Activated naive CD8-positive, alpha-beta T cell (primary cell): ENCODE measurements around the gene ABHD11.
A peak's percentile ranks its signal among the peaks of the same experiment; 100 is the strongest.
"Not testable (repeated sequence)": the region's sequence is repeated elsewhere in the genome, so short reads cannot be mapped to it uniquely, and the experiment has no call there.

Experiments used
- H3K27ac Mint-ChIP-seq: one replicate; pipeline ENCODE4 v1.8.0; 2021; ENCODE audit warnings: mixed read lengths
- H3K27me3 Mint-ChIP-seq: one replicate; pipeline ENCODE4 v1.8.0; 2021; ENCODE audit warnings: mixed read lengths
- H3K36me3 Mint-ChIP-seq: one replicate; pipeline ENCODE4 v1.8.0; 2021; ENCODE audit warnings: mixed read lengths
- H3K4me1 Mint-ChIP-seq: one replicate; pipeline ENCODE4 v1.8.0; 2021; ENCODE audit warnings: low read depth, mixed read lengths
- H3K4me3 Mint-ChIP-seq: one replicate; pipeline ENCODE4 v1.8.0; 2021; ENCODE audit warnings: mild to moderate bottlenecking, mixed read lengths
- H3K9me3 Mint-ChIP-seq: one replicate; pipeline ENCODE4 v1.8.0; 2021; ENCODE audit warnings: low read depth, mixed read lengths

ABHD11 gene

DNA sequence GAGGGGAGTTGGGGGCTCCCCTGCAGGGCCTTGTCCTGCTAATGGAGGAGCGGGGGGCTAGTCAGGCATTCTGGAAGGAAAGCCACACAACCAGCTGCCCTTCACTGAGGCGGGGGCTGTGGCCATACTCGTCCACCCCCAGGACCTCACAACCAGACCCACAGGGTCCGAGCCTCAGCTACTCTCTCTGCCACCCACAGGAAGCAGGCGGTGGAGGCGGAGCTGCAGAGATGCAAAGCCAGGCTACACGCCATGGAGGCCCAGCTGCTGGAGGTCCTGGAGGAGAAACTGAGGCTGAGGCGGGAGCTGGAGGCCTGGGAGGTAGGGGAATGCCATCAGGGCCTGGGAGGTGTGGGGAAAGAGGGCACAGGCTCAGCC is 3.1 kb downstream of the ABHD11 start:
- Mint-ChIP-seq H3K27ac (no peak overlapping the region), H3K36me3 (no peaks in the 10 kb centered on the region), H3K4me3 (no peak overlapping the region), H3K9me3 (no peaks in the 10 kb centered on the region), H3K4me1 (peaks cover 12% of the 10 kb centered on the region), H3K27me3 (no peaks in the 10 kb centered on the region)

DNA sequence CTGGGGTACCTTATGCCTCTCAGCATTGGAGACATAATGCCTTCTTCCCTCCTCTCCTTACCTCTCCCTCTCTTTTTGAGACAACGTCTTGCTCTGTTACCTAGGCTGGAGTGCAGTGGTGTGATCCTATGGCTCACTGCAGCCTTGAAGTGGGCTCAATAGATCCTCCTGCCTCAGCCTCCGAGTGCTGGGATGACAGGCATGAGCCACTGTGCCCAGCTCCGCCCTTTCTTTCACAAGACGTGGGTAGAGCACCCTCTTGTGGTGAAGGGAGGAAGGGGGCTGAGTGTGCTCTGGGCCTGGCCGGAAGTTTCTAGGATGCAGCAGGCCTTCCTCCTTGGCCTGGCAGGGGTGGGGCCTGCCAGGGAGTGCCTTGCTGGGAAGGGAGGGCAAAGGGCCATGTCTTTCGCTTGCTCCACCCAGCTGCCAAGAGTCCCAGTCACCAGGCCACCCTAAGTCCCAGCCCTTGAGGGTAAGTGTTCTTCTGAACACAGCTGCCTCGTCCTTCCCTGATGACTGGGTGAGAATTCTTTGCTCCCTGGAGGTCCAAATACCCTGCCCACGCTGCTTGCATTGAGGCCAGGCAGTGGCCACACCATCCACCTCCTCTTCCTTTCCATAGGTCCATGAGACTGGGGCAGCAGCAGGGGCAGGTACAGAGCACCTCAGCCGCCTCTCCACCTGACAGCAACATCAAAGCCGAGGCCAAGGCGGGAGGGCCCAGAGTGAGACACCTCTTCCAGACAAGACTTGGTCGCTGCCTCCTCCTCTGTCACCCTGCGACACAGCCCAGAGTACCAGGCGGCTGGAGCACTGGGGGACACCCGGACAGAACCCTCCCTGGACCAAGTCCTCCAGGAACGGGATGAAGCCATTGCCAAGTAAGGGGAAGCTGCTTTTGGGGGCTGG is 3.7 kb downstream of the ABHD11 start:
- H3K36me3 Mint-ChIP-seq = no peaks in the 10 kb centered on the region
- H3K9me3 Mint-ChIP-seq = no peaks in the 10 kb centered on the region
- H3K27me3 Mint-ChIP-seq = no peaks in the 10 kb centered on the region
- peaks cover 12% of the 10 kb centered on the region for H3K4me1 Mint-ChIP-seq
- H3K27ac Mint-ChIP-seq = no peak overlapping the region
- H3K4me3 Mint-ChIP-seq = no peak overlapping the region

DNA sequence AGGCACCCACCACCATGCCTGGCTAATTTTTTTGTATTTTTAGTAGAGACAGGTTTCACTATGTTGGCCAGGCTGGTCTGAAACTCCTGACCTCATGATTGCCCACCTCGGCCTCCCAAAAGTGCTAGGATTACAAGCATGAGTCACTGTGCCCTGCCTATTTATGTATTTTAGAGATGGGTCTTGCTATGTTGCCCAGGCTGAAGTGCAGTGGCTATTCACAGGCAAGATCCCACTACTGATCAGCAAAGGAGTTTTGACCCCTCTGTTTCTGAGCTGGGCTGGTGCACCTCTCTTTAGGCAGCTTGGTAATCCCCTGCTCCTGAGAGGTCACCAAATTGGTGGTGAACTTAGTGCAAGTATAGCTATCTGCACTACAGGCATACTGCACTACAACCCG is 6.2 kb downstream of the ABHD11 start:
- no peak overlapping the region for H3K27ac Mint-ChIP-seq
- H3K36me3 Mint-ChIP-seq = no peaks in the 10 kb centered on the region
- H3K9me3 Mint-ChIP-seq = no peaks in the 10 kb centered on the region
- H3K4me3 Mint-ChIP-seq = no peak overlapping the region
- peaks cover 3% of the 10 kb centered on the region for H3K27me3 Mint-ChIP-seq
- H3K4me1 Mint-ChIP-seq = peaks cover 6% of the 10 kb centered on the region

DNA sequence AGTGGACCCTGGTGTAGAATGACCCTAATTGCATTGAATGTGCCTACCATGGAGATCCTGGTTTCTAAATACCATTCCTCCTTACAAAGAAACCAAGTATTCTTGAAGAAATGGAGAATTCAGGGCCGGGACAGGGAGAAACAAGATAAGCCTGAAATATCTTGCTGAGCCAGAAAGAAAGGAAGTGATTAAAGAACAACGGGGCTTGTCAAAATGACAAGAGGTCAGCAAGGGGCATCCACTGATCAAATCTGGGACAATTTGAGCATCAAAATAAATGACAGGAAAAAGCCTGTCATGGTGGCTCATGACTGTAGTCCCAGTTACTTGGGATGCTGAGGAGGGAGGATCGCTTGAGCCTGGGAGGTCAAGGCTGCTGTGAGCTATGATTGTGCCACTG is 8.1 kb downstream of the ABHD11 start:
- H3K9me3 Mint-ChIP-seq = no peaks in the 10 kb centered on the region
- peaks cover 6% of the 10 kb centered on the region for H3K4me1 Mint-ChIP-seq
- H3K4me3 Mint-ChIP-seq = no peak overlapping the region
- no peak overlapping the region for H3K27ac Mint-ChIP-seq
- H3K36me3 Mint-ChIP-seq = no peaks in the 10 kb centered on the region
- peaks cover 3% of the 10 kb centered on the region for H3K27me3 Mint-ChIP-seq

DNA sequence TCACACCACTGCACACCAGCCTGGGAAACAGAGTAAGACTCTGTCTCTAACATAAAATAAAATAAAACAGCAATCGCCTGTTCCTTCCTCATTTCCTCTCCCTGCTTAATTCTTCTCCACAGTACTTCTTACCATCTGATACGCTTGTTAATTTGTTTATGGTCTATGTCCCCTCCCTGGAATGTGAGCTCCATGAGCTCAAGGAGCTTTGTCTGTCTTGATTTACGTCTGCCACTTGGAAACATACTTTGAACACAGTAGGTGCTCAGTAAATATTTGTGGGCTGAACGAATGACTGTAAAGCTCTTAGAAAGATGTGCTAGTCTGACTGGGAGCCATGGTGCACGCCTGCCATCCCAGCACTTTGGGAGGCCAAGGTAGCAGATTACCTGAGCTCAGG is 10.1 kb downstream of the ABHD11 start:
- no peak overlapping the region for H3K4me3 Mint-ChIP-seq

DNA sequence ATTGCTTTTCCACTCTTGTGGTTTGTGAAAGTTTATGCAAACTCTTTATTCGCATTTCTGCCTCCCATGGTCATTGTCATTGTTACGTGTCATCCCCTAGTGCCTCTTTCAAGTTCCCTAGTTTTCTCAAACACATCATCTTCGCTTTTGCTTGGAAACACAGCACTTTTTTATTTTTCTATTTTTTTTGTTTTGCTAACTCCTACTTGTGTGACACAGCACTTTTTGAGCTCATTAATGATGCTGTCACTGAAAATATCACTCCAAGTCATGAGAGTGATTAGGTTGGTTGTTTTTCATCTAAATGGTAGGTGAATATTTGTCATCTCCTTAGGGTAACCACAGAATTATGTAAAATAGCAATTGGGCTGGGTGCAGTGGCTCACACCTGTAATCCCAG is 10.7 kb downstream of the ABHD11 start:
- no peak overlapping the region for H3K4me3 Mint-ChIP-seq
- H3K4me1 Mint-ChIP-seq = peaks cover 2% of the 10 kb centered on the region
- H3K36me3 Mint-ChIP-seq = no peaks in the 10 kb centered on the region
- peaks cover 3% of the 10 kb centered on the region for H3K27me3 Mint-ChIP-seq
- H3K27ac Mint-ChIP-seq = no peak overlapping the region
- no peaks in the 10 kb centered on the region for H3K9me3 Mint-ChIP-seq

More for the DNA sequence above, 10.1 kb downstream of the ABHD11 start:
- Mint-ChIP-seq H3K36me3 (no peaks in the 10 kb centered on the region), H3K9me3 (no peaks in the 10 kb centered on the region), H3K27me3 (peaks cover 3% of the 10 kb centered on the region), H3K4me1 (peaks cover 2% of the 10 kb centered on the region), H3K27ac (no peak overlapping the region)

DNA sequence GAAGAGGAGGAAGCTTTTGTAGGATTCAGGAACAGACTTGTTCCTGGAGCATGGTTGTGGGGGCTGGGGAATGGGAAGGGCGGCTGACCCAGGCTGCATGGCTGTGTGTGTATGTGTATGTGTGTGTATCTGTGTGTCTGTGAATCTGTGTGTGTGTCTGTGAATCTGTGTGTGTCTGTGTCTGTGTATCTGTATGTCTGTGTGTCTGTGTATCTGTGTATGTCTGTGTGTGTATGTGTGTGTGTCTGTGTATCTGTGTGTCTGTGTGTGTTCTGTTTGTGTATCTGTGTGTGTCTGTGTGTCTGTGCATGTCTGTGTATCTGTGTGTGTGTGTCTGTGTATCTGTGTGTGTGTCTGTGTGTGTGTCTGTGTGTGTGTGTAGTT is 12.5 kb downstream of the ABHD11 start:
- Mint-ChIP-seq H3K27me3 (peaks cover 3% of the 10 kb centered on the region), H3K36me3 (no peaks in the 10 kb centered on the region), H3K4me1 (peaks cover 2% of the 10 kb centered on the region), H3K9me3 (no peaks in the 10 kb centered on the region), H3K4me3 (no peak overlapping the region), H3K27ac (no peak overlapping the region)

DNA sequence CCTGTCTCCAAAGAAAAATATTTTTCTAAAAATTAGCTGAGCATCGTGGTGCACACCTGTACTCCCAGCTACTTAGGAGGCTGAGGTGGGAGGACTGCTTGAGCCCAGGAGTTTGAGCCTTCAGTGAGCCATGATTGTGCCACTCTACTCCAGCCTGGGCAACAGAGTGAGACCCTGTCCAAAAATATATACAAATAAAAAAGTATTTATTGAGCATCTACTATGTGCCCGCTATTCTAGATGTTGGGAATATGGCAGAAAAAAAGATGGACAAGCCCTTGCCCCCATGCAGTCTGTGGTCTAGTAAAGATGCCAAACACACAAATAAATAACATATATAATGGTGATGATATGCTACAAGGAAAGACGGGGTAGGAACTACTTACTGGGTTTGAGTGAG is 14.8 kb downstream of the ABHD11 start:
- Mint-ChIP-seq H3K4me3 (no peak overlapping the region), H3K9me3 (no peaks in the 10 kb centered on the region), H3K4me1 (peaks cover 7% of the 10 kb centered on the region), H3K27ac (no peak overlapping the region), H3K36me3 (no peaks in the 10 kb centered on the region), H3K27me3 (peaks cover 3% of the 10 kb centered on the region)

DNA sequence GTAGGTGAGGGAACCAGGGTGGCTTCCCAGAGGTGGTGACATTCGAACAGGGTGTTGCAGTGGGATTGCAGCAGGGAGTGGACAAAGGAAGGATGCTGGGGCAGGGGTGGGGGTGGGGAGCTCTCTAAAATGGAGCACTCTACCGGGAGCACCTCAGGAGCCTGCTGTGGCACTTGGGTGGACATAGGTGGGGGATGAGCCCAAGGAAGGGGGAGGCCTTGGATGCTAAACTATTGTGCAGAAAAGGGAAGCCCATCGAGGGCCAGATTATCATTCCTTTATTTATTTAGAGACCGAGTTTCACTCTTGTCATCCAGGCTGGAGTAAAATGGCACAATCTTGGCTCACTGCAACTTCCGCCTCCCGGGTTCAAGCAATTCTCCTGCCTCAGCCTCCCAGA is 15.8 kb downstream of the ABHD11 start:
- H3K4me3 Mint-ChIP-seq = no peak overlapping the region
- no peak overlapping the region for H3K27ac Mint-ChIP-seq
- H3K4me1 Mint-ChIP-seq = peaks cover 12% of the 10 kb centered on the region
- H3K36me3 Mint-ChIP-seq = no peaks in the 10 kb centered on the region
- no peaks in the 10 kb centered on the region for H3K27me3 Mint-ChIP-seq
- no peaks in the 10 kb centered on the region for H3K9me3 Mint-ChIP-seq

DNA sequence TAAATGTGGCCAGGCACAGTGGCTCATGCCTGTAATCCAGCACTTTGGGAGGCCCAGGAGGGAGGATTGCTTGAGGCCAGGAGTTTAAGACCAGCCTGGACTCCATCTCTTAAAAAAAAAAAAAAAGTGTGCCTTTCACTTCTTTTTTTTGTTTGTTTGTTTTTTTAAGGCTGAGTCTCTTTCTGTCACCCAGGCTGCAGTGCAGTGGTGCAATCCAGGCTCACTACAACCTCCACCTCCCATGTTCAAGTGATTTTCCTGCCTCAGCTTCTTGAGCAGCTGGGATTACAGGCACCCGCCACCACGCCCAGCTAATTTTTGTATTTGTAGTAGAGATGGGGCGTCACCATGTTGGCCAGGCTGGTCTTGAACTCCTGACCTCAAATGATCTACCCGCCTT is 16.4 kb downstream of the ABHD11 start:
- H3K4me1 Mint-ChIP-seq = peaks cover 17% of the 10 kb centered on the region
- not testable (repeated sequence) for H3K36me3 Mint-ChIP-seq, H3K4me3 Mint-ChIP-seq, H3K27me3 Mint-ChIP-seq, H3K27ac Mint-ChIP-seq, H3K9me3 Mint-ChIP-seq

DNA sequence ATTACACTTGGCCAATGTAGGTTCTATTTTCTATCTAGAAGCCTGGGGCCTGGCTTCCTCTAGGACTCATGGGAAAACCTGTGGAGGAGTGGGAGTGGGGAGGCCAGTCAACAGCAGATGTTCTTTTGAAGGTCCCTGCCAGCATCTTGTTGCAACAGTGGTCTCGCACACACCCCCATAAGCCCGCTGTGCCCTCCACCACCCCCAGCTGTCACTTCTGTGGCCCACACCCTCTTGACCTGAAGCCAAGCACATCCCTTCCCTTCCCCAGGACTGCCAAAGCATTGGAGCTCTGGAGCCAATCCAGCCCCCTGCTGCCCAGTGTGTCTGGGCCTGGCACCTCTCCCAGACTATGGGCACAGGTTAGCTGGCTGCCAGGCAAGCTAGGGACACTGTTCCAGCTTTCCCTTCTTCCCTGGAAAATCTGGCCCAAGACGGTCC is 17.2 kb downstream of the ABHD11 start:
- no peaks in the 10 kb centered on the region for H3K27me3 Mint-ChIP-seq
- H3K4me1 Mint-ChIP-seq = peaks cover 22% of the 10 kb centered on the region
- H3K4me3 Mint-ChIP-seq = peak overlapping the region; percentile 46

DNA sequence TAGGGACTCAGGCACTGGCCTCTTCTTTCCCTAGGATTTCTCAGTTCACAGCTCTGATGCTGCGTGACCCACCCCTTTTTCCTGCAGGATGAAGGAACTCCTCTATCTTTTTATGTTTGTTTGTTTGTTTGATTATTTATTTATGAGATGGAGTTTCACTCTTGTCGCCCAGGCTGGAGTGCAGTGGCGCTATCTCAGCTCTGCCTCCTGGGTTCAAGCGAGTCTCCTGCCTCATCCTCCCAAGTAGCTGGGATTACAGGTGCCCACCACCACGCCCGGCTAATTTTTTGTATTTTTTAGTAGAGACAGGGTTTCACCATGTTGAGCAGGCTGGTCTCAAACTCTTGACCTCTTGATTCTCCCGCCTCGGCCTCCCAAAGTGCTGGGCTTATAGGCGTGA is 18.2 kb downstream of the ABHD11 start:
- not testable (repeated sequence) for H3K27me3 Mint-ChIP-seq, H3K9me3 Mint-ChIP-seq, H3K36me3 Mint-ChIP-seq
- H3K4me3 Mint-ChIP-seq = peak overlapping the region; percentile 79
- peaks cover 30% of the 10 kb centered on the region for H3K4me1 Mint-ChIP-seq
- H3K27ac Mint-ChIP-seq = peak overlapping the region; percentile 22

More for the DNA sequence above, 17.2 kb downstream of the ABHD11 start:
- Mint-ChIP-seq H3K36me3 (no peaks in the 10 kb centered on the region), H3K27ac (no peak overlapping the region), H3K9me3 (no peaks in the 10 kb centered on the region)

DNA sequence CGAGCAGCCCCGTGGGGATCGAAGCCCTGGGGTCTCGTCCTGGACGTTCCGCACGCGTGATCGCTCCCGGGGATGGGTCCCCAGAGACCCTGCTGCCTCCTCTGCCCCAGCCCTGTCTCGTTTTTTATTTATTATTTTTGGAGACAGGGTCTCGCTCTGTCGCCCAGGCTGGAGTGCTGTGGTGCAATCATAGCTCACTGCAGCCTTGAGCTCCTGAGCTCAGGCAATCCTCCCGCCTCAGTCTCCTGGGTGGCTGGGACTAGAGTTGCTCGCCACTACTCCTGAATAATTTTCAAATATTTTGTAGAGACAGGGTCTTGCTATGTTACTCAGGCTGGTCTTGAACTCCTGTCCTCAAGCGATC is 18.8 kb downstream of the ABHD11 start:
- Mint-ChIP-seq H3K27me3 (no peaks in the 10 kb centered on the region), H3K36me3 (peaks cover 2% of the 10 kb centered on the region), H3K4me1 (peaks cover 30% of the 10 kb centered on the region), H3K27ac (no peak overlapping the region), H3K4me3 (peak overlapping the region; percentile 79), H3K9me3 (no peaks in the 10 kb centered on the region)

DNA sequence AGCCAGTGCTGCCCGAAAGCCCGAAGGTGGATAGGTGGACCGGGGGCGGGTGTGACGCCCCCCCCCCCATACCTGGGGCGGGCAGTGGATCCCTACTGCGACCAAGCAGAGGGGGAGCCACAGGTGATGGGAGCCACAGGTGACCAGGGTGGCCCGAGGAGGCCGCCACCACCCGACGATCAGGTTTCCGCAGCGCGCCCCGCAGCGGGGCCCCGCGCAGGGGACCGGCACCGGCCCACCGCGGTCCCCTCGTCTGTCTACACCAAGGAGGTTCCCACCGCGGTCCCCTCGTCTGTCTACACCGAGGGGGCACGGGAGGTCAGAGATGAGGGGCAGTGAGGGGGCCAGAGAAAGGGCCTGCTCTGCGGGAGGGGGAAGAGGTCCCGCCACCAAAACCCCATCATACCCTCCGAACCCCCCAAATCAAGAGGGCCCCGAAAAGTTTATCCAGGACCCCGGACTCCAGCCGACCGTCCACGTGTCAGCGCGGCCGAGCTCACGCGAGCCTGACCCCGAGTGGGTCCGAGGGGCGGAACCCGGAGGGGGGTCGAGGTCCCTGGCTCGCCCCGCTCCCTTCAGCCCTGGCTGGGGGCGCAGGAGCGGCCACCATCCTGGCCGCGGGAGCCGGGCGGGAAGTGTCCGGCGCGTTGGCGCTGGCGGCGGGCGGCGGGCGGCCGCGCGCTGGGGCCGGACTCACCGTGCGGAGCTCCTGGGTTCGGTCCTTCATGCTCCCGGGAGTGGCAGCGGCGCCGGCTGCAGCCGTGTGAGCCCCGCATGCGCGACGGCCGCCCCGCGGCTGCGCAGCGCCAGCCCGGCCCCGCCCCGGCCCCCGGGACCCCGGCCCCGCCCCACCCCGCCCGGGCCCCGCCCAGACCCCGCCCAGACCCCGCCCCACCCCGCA is 19.4 kb downstream of the ABHD11 start, which contains the start of gene STX1A:
TSS of gene STX1A (minus strand) at position 765 of the 901 bp plus-strand sequence. CDS start at position 727, 38 bp downstream.
- Mint-ChIP-seq H3K4me3 (peak within 1 kb of the TSS; percentile 89), H3K4me1 (peaks cover 29% of the 10 kb centered on the region), H3K27ac (peak within 1 kb of the TSS; percentile 22), H3K9me3 (no peaks in the 10 kb centered on the region), H3K27me3 (no peaks in the 10 kb centered on the region), H3K36me3 (peaks cover 2% of the 10 kb centered on the region)

DNA sequence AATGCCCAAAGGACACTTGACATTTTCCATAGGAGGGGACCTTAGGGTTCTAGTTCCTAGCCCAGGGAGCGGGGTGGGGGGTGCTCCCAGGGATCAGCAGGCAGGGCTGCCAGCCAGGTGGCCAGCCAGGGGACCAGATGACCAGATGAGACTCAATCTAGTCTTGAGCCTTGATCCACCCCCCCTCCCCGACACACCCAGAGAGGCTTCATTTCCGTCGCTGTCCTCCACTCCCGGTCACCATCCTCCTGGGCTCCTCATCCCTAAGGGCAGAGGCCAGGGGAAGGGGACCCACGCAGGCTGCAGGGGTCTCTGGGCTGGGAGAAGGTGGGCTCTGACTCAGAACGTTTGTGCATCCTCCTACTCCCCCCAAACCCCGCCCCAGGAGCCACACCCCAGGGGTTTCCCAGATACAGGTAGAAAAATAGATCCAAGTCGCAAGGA is 20.1 kb downstream of the ABHD11 start:
- H3K36me3 Mint-ChIP-seq = peaks cover 2% of the 10 kb centered on the region
- no peaks in the 10 kb centered on the region for H3K9me3 Mint-ChIP-seq

More for the DNA sequence above, 20.1 kb downstream of the ABHD11 start:
- peaks cover 29% of the 10 kb centered on the region for H3K4me1 Mint-ChIP-seq
- no peaks in the 10 kb centered on the region for H3K27me3 Mint-ChIP-seq
- no peak overlapping the region for H3K27ac Mint-ChIP-seq
- peak overlapping the region; percentile 89 for H3K4me3 Mint-ChIP-seq
